A549 treated with RU486 at 1 μM for 4 hours (cell line): ENCODE measurements around the gene HYAL2. TPM values are rescaled to one million over a fixed set of nuclear protein-coding genes. Genes with fewer than 3 reads are reported as not detected.

ENCODE experiments used
- total RNA-seq: library from RNA; stranded (reverse); fragments of 200-300 nt; extraction: Qiagen RNA extraction; gene quantifications from 5 replicates; pipeline ENCODE4 v1.2.3, GENCODE V29; 2022; ENCODE audit warnings: low read depth

Gene HYAL2
- 18.0 to 26.2 TPM (median 24.2 TPM) in 5 replicates for total RNA-seq

GRCh38 chr3:50322386-50323091, at the start of gene HYAL2:
Gene HYAL2 (minus strand): TSS chr3:50322745. CDS start chr3:50320489, 2,256 bp downstream.

GRCh38 chr3:50358911-50359759, 36.6 kb upstream of the HYAL2 start, which contains the start of gene TMEM115:
Gene TMEM115 (minus strand): TSS chr3:50359521. CDS start chr3:50359063, 458 bp downstream.

GRCh38 chr3:50350527-50351322, 28.2 kb upstream of the HYAL2 start, which contains the start of the genes CYB561D2 and NPRL2:
Gene CYB561D2 (plus strand): TSS chr3:50350862. CDS start chr3:50351434, 572 bp downstream.
Gene NPRL2 (minus strand): TSS chr3:50350775. CDS start chr3:50350652, 123 bp downstream.

GRCh38 chr3:50345586-50346234, 23.2 kb upstream of the HYAL2 start, which contains the start of gene ZMYND10:
Gene ZMYND10 (minus strand): TSS chr3:50345732. CDS start chr3:50345579, 153 bp downstream.

GRCh38 chr3:50340448-50341329, 18.1 kb upstream of the HYAL2 start, which contains the start of gene RASSF1:
Gene RASSF1 (minus strand): TSS chr3:50340836. CDS start chr3:50340805, 31 bp downstream.

GRCh38 chr3:50327943-50328691, 5.6 kb upstream of the HYAL2 start, which contains the start of gene TUSC2:
Gene TUSC2 (minus strand): TSS chr3:50328223. CDS start chr3:50328099, 124 bp downstream.

GRCh38 chr3:50303013-50303815, 19.3 kb downstream of the HYAL2 start, which contains the start of gene HYAL1:
Gene HYAL1 (minus strand): TSS chr3:50303574. CDS start chr3:50302956, 618 bp downstream.

GRCh38 chr3:50298836-50299637, 23.5 kb downstream of the HYAL2 start, which contains the start of the genes HYAL3 and NAA80:
Gene HYAL3 (minus strand): TSS chr3:50299405. CDS start chr3:50295602, 3,803 bp downstream.
Gene NAA80 (minus strand): TSS chr3:50299405. CDS start chr3:50297463, 1,942 bp downstream.

GRCh38 chr3:50292159-50293078, 30.1 kb downstream of the HYAL2 start, which contains the start of gene IFRD2:
Gene IFRD2 (minus strand): TSS chr3:50292429. CDS start chr3:50292274, 155 bp downstream.

GRCh38 chr3:50278880-50279224, 43.7 kb downstream of the HYAL2 start, which contains the start of gene LSMEM2:
Gene LSMEM2 (plus strand): TSS chr3:50279087. CDS start chr3:50279114, 27 bp downstream.

GRCh38 chr3:50268703-50269451, 53.7 kb downstream of the HYAL2 start, which contains the start of gene SEMA3B:
Gene SEMA3B (plus strand): TSS chr3:50269147. CDS start chr3:50269241, 94 bp downstream.

